ENCODE measurements around the gene PPP5C.
"Not testable (repeated sequence)": the region's sequence is repeated elsewhere in the genome, so short reads cannot be mapped to it uniquely, and the experiment has no call there.

Gene PPP5C

GRCh38 chr19:46386996-46387712 is 40.3 kb downstream of the PPP5C start:
- DNase-seq (ENCODE audit: low read depth), result no peak

DNA sequence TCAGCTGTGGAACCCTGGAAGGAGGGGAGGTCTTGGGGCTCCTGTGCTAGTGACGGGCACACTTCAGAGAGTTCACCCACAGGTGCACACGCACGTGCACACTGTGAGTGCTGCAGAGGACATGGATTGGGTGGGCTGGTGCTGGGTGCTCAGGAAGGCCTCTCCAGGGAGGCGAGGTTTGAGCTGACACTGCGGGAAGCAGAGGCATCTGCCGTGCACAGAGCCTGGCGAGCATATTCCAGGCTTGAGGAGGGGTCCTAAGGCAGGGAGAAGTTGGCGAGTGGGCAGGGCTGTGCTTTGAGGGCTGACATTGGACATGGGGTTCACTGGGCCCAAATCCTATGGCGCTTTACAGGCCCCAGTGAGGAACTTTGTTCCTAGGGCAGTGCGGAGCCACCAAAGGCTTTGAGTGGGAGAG is 40.8 kb downstream of the PPP5C start:
- no peak for DNase-seq (ENCODE audit: low read depth)

DNA sequence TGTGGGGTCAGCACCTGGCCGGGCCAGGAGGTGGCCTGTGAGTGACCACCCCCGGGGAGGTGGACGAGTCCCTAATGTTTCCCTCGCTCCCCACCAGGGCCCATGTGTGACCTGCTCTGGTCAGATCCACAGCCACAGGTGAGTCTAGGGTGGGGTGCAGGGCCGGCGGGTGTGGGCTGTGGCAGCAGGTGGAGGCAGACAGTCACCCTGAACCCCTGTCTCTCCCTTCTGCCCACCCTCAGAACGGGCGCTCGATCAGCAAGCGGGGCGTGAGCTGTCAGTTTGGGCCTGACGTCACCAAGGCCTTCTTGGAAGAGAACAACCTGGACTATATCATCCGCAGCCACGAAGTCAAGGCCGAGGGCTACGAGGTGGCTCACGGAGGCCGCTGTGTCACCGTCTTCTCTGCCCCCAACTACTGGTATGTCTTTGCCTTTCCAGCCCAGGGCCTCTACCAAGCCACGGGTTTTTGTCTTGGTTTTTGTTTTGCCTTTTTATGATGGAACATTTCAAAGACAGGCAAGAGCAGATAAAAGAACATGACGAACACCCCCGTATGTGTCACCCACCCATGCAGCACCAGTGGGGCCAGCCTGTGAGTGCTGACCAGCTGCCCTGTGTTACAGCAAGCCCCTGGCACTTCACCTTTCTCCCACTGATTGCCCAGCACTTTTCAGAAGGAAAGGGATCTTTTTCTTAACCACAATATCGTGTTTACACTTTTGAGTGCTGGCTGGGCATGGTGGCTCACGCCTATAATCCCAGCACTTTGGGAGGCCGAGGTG is 41.6 kb downstream of the PPP5C start:
- DNase-seq (ENCODE audit: low read depth), result no peak

DNA sequence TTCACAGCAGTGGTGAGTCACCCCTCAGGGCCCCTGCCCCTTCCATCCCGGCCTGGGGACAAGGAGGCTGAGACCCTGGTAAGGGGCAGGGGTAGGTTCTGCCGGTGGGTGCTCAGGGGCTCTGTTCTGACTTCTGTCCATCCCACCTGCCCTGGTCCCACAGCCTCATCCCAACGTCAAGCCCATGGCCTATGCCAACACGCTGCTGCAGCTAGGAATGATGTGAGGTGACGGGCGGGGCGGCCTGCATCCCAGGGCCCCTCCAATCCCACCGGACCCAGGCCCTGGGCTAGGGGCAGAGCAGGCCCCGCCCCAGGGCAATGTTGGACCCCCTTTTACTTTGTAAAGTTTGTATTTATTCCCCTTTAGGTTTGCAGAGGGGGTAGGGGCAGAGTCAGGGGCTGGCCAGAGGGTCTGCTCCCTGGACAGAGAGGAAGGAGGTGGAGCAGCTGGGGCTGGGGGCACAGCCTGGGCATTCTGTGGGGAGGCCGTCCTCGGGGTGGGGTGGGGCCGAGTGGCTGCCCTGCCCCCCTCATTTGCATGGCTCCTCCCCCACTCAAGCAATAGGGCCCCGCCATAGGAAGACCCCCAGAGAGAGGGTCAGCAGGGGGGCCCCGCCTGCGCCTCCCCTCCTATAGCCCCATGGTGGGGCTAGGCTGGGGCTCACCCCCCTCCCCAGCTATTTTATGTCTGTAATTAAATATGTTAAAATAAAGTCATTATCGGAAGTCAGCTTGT is 43.4 kb downstream of the PPP5C start:
- no peak for DNase-seq (ENCODE audit: low read depth)

- DNase-seq (ENCODE audit: low read depth), result no peak
These were observed 44.0 kb downstream of the PPP5C start for GRCh38 chr19:46390866-46391265.

- no peak for DNase-seq (ENCODE audit: low read depth)
These were observed 44.7 kb downstream of the PPP5C start for GRCh38 chr19:46391296-46392251.

- no peak for DNase-seq (ENCODE audit: low read depth)
These were observed 45.4 kb downstream of the PPP5C start for GRCh38 chr19:46392252-46392801.

GRCh38 chr19:46392837-46393236 is 46.0 kb downstream of the PPP5C start:
- DNase-seq (ENCODE audit: low read depth), result no peak

DNA sequence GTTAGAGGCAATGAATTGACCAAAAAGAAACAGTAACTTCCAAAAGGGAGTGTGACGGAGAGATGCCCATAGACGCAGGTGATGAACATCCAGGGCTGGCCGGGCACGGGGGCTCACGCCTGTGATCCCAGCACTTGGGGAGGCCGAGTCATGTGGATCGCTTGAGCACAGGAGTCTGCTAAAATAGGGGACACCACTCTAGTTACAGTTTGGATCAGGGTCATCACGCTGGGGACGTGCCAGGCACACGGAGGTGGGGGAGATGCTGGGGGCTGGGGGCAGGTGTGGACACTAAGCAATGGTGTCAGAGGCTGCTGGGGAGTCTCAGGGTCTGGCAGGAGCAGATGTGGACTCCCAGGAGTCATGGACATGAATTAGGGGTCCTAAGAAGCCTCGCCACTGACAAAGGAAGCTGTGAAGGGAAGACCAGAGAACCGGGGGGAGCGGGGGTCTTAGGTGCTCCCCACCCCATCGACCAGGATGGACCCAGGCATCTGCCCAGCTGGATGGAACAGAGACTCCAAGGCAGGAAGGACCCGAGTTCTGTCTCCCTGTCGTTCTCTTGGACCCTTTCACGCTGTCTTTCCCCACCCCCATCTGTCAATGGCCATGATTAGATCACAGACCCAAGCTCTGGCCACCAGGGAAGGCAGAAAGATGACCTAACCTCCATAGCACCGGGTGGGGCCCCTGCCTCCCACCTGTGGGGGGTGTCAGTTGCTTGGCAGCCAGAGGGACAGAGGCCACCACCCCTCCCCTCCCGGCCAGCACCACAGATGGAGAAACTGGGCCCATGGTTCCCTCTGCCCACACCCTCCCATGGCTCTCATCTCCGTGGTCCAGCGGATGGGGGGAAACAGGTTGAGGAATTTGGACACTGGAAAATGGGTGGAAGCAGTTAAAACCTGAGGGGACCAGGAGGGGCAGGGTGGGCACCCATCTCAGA is 46.8 kb downstream of the PPP5C start:
- no peak for DNase-seq (ENCODE audit: low read depth)

DNA sequence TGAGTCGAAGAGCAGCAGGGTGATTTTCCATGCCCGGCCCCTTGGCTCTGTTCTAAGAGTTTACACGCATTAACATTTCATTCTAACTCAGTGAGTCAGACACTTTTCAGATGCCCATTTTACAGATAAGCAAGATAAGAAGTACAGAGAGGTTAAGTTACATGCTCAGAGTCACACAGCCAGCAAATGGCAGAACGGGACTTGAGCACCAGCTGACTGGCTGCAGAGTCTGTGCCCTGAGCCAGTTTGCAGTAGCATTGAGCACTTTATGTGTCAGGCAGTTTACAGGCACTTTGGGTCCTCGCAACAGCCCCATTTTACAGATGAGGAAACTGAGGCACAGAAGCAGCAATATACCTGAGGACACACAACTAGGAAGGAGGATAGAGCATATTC is 47.5 kb downstream of the PPP5C start:
- DNase-seq (ENCODE audit: low read depth), result no peak

DNA sequence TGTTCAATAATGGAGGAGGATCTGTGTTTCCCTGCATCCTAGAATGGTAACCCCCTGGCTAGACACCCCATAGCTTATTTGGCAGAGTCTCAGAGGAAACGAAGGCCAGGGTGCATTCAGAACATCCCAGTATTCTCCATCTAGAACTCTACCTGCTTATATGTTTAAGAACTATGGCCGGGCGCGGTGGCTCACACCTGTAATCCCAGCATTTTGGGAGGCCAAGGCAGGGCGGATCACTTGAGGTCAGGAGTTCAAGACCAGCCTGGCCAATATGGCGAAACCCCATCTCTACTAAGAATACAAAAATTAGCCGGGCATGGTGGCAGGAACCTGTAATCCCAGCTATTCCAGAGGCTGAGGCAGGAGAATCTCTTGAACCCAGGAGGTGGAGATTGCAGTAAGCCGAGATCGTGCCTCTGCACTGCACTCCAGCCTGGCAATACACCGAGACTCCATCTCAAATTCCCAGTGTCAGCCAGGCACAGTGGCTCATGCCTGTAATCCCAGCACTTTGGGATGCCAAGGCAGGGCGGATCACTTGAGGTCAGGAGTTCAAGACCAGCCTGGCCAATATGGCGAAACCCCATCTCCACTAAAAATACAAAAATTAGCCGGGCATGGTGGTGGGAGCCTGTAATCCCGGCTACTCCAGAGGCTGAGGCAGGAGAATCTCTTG is 51.1 kb downstream of the PPP5C start:
- not testable (repeated sequence) for DNase-seq (ENCODE audit: low read depth)

DNA sequence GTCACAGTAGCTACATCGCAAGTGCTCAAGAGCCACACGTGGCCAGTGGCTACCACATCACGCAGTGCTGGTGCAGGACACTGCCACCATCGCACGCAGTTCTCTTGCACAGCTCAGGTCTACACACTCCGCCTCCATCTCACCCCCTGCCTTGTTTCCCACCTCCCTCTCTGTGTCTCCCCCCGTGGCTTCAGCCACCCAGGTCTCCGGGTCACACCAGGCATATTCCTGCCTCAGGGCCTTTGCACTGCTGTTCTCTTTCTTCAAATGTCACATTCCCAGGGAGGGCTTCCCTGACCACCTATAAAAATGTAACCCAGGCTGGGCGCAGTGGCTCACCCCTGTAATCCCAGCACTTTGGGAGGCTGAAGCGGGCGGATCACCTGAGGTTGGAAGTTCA is 55.8 kb downstream of the PPP5C start:
- DNase-seq (ENCODE audit: low read depth), result no peak

DNA sequence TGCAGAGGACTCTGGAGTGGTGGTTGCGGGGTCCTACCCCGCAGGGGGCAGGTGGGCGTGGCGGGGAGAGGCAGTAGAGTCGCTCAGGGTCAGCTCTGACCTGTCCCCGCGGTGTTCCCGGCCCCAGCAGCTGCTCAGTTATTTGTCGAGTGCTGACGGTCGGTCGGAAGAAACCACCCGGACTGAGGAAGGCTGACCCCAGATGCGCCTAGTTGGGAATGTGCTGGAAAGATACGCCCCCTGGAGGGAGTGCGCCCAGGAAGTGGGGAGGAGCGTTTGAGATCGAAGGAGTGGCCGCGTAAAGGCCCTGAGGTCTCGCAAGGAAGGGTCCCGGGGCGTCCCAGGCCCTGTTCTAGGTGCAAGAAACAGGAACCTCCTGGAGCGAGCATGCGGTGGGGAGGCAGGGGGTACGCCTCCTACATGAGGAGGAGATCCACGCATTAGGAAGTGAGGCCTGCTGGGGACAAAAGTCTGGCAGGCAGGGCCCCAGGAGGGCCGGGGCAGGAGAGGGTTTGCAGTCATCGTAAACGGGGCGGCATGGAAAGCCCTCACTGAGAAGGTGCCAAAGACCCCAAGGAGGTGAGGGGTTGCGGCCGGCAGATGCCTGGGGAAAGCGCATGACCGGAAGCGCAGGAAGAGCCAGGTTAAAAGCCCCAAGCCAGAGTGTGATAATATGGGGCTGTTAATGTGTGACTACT is 57.3 kb downstream of the PPP5C start:
- no peak for DNase-seq (ENCODE audit: low read depth)

GRCh38 chr19:46404753-46405468 is 58.0 kb downstream of the PPP5C start:
- DNase-seq (ENCODE audit: low read depth), result no peak

- no peak for DNase-seq (ENCODE audit: low read depth)
These were observed 60.1 kb downstream of the PPP5C start for GRCh38 chr19:46406976-46407375.

- no peak for DNase-seq (ENCODE audit: low read depth)
These were observed 61.2 kb downstream of the PPP5C start for GRCh38 chr19:46407856-46408663.

GRCh38 chr19:46408664-46409039 is 61.8 kb downstream of the PPP5C start:
- DNase-seq (ENCODE audit: low read depth), result no peak

DNA sequence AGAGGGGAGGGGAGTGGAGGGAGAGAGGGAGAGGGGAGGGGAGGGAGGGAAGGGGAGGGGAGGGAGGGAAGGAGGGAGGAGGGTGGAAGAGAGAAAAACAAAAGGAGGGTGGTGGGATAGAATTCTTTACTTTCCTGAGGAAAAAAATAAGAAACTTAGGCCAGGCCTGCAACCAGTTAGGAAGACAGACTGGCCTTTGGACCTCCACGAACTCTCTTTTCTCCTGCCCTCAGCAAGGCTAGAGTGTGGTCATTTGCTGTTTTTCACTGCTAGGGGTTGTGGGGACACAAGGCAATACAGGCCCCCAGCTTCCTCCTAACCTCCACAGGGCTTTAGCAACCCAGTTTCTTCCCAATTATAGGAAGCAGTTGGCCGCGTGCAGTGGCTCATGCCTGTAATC is 62.3 kb downstream of the PPP5C start:
- DNase-seq (ENCODE audit: low read depth), result no peak

All from stimulated activated CD8-positive, alpha-beta memory T cell treated with anti-CD3 and anti-CD28 coated beads, Interleukin-12 subunit alpha, Interleukin-12 subunit beta, amount 100 ng/mL, for 1 hour (primary cell).